DOHH2 (cell line): ENCODE results near the gene DIP2C.

Source experiments
- H3F3A ChIP-seq: fragments of 200-600 bp; sonication (generic), shearing (Covaris generic); 2 replicates; pipeline ENCODE4 v1.6.0; 2016; ENCODE audit warnings: antibody characterized with exemption, mild to moderate bottlenecking; ENCODE audit not compliant: control insufficient read depth, insufficient read depth
- H3K27ac ChIP-seq: fragments of 200-600 bp; sonication (generic); 2 replicates; pipeline ENCODE4 v1.5.1; 2014; ENCODE audit warnings: low read depth, mild to moderate bottlenecking, low read length, moderate library complexity
- H3K27me3 ChIP-seq: fragments of 200-600 bp; sonication (generic); 2 replicates; pipeline ENCODE4 v1.6.1; 2014; ENCODE audit warnings: mild to moderate bottlenecking, low read length, mixed read lengths; ENCODE audit not compliant: control insufficient read depth
- H3K36me3 ChIP-seq: fragments of 200-600 bp; sonication (generic); 2 replicates; pipeline ENCODE4 v1.6.1; 2014; ENCODE audit warnings: mild to moderate bottlenecking, low read length, moderate library complexity, mixed read lengths; ENCODE audit not compliant: control insufficient read depth
- H3K4me1 ChIP-seq: fragments of 200-600 bp; sonication (generic); 2 replicates; pipeline ENCODE4 v1.6.1; 2014; ENCODE audit warnings: mild to moderate bottlenecking, low read length, mixed read lengths; ENCODE audit not compliant: control insufficient read depth
- H3K4me2 ChIP-seq: fragments of 200-600 bp; sonication (generic); 2 replicates; pipeline ENCODE4 v1.6.0; 2014; ENCODE audit warnings: mild to moderate bottlenecking, low read length, moderate library complexity
- H3K4me3 ChIP-seq: fragments of 200-600 bp; sonication (generic); 2 replicates; pipeline ENCODE4 v1.5.1; 2014; ENCODE audit warnings: mild to moderate bottlenecking, low read length, mixed read lengths
- H3K79me2 ChIP-seq: fragments of 200-600 bp; sonication (generic); 2 replicates; pipeline ENCODE4 v1.6.1; 2014; ENCODE audit warnings: mild to moderate bottlenecking, low read length, mixed read lengths; ENCODE audit not compliant: control insufficient read depth
- H3K9me2 ChIP-seq: fragments of 200-600 bp; sonication (generic); replicated peaks from 2 replicates; pipeline ENCODE4 v1.6.1; 2014; ENCODE audit warnings: mild to moderate bottlenecking, low read length, mixed read lengths; ENCODE audit not compliant: control insufficient read depth
- H3K9me3 ChIP-seq: fragments of 200-600 bp; sonication (generic); 2 replicates; pipeline ENCODE4 v1.6.1; 2014; ENCODE audit warnings: antibody characterized with exemption, low read length, mixed read lengths; ENCODE audit not compliant: control insufficient read depth, insufficient read depth
- H4K20me1 ChIP-seq: fragments of 200-600 bp; sonication (generic); 2 replicates; pipeline ENCODE4 v1.6.0; 2014; ENCODE audit warnings: low read depth, mild to moderate bottlenecking, antibody characterized with exemption, low read length, moderate library complexity; ENCODE audit not compliant: control insufficient read depth, insufficient read depth
- CTCF ChIP-seq: fragments of 200-600 bp; sonication (generic); IDR thresholded peaks from one replicate; pipeline ENCODE4 v1.5.1; 2014; ENCODE audit warnings: antibody characterized with exemption, mild to moderate bottlenecking, low read depth, low read length; ENCODE audit not compliant: poor library complexity, severe bottlenecking
- EZH2phosphoT487 ChIP-seq: fragments of 200-600 bp; sonication (generic); IDR thresholded peaks from 2 replicates; pipeline ENCODE4 v1.6.1; 2017; ENCODE audit warnings: borderline replicate concordance, mild to moderate bottlenecking, antibody characterized with exemption, low read length, moderate library complexity, mixed read lengths

Gene DIP2C

GRCh38 chr10:644076-644942 is 45.2 kb downstream of the DIP2C start:
- Histone ChIP-seq H3K79me2 (no peaks in the 10 kb centered on the region), H4K20me1 (no peaks in the 10 kb centered on the region), H3K4me1 (no peaks in the 10 kb centered on the region), H3K27ac (no peak overlapping the region), H3K4me2 (no peak overlapping the region), H3K9me3 (peaks cover 10% of the 10 kb centered on the region; the same call in 1 of the 2 replicates), H3K4me3 (no peak overlapping the region), H3K36me3 (no peaks in the 10 kb centered on the region), H3K27me3 (no peaks in the 10 kb centered on the region), H3F3A (no peaks in the 10 kb centered on the region), H3K9me2 (no peaks in the 10 kb centered on the region)
- TF ChIP-seq EZH2phosphoT487 = no peak
- TF ChIP-seq CTCF = no peak

GRCh38 chr10:642186-642890 is 47.1 kb downstream of the DIP2C start:
- no peak overlapping the region for H3K4me3 ChIP-seq

GRCh38 chr10:641149-642010 is 48.1 kb downstream of the DIP2C start:
- H3F3A ChIP-seq = no peaks in the 10 kb centered on the region
- H3K4me1 ChIP-seq = no peaks in the 10 kb centered on the region
- no peaks in the 10 kb centered on the region for H3K9me2 ChIP-seq
- H4K20me1 ChIP-seq = no peaks in the 10 kb centered on the region
- H3K4me3 ChIP-seq = no peak overlapping the region
- H3K79me2 ChIP-seq = no peaks in the 10 kb centered on the region
- H3K27me3 ChIP-seq = no peaks in the 10 kb centered on the region
- H3K9me3 ChIP-seq = peaks cover 10% of the 10 kb centered on the region; the same call in 1 of the 2 replicates
- H3K4me2 ChIP-seq = no peak overlapping the region
- no peak overlapping the region for H3K27ac ChIP-seq
- no peak for TF ChIP-seq EZH2phosphoT487
- TF ChIP-seq CTCF = no peak
- no peaks in the 10 kb centered on the region for H3K36me3 ChIP-seq

More at GRCh38 chr10:642186-642890, 47.1 kb downstream of the DIP2C start:
- Histone ChIP-seq H3F3A (no peaks in the 10 kb centered on the region), H3K27ac (no peak overlapping the region), H3K36me3 (no peaks in the 10 kb centered on the region), H4K20me1 (no peaks in the 10 kb centered on the region), H3K9me3 (peaks cover 10% of the 10 kb centered on the region; the same call in 1 of the 2 replicates), H3K4me1 (no peaks in the 10 kb centered on the region), H3K79me2 (no peaks in the 10 kb centered on the region), H3K4me2 (no peak overlapping the region), H3K27me3 (no peaks in the 10 kb centered on the region), H3K9me2 (no peaks in the 10 kb centered on the region)
- TF ChIP-seq CTCF = no peak
- no peak for TF ChIP-seq EZH2phosphoT487
